ENCODE results near the gene EXOC4. TPM values are rescaled to one million over a fixed set of nuclear protein-coding genes. Genes with fewer than 3 reads are reported as not detected.

EXOC4 gene
- total and polyA plus RNA-seq, 2 of the 8 experiments (the other 6 are each of a cell fraction or from before 2014, with no cell fraction given), result 27.0 to 67.3 TPM

GRCh38 chr7:133300811-133301210, 47.9 kb downstream of the EXOC4 start:
- Histone ChIP-seq H3K9me3 (ENCODE audit: insufficient read depth in 2 of 2, low read depth in 1 of 2, low read length in 1 of 2) (no peaks in the 10 kb centered on the region), H3K79me2 (ENCODE audit: control insufficient read depth in 1 of 2, insufficient read depth in 2 of 2, low read length in 2 of 2) (peaks cover 0 to 22% of the 10 kb centered on the region in 2 experiments; a peak in 2 of 4 replicates), H3K23me2 (ENCODE audit: low read depth, low read length) (no peaks in the 10 kb centered on the region), H3K36me3 (ENCODE audit: control insufficient read depth in 2 of 4, insufficient read depth in 4 of 4, low read length in 3 of 4) (peaks cover 0 to 1% (median 0%) of the 10 kb centered on the region in 4 experiments; a peak in 1 of 8 replicates), H3K23ac (ENCODE audit: insufficient read length) (no peak overlapping the region), H3K4ac (replicated peaks; ENCODE audit: insufficient read length, low read depth, low read length) (no peak overlapping the region), H3K18ac (ENCODE audit: extremely low read depth, low read length) (no peak overlapping the region), H2BK12ac (ENCODE audit: low read depth, low read length) (no peak overlapping the region), H3K56ac (replicated peaks; ENCODE audit: insufficient read length, low read depth, low read length) (no peak overlapping the region), H4K20me1 (replicated peaks in 1 of 2; ENCODE audit: control insufficient read depth in 1 of 2, insufficient read depth in 2 of 2, low read length in 2 of 2) (peaks cover 0 to 3% of the 10 kb centered on the region in 2 experiments), H3K4me3 (ENCODE audit: extremely low read depth in 1 of 4, insufficient read depth in 2 of 4, low read depth in 3 of 4, low read length in 4 of 4) (no peak overlapping the region), H2BK120ac (replicated peaks; ENCODE audit: low read depth, low read length) (no peak overlapping the region), H2AFZ (ENCODE audit: low read length) (no peak overlapping the region), H2BK15ac (ENCODE audit: low read length) (no peak overlapping the region), H2BK5ac (ENCODE audit: low read depth, low read length) (no peak overlapping the region), H4K8ac (ENCODE audit: extremely low read depth, insufficient read depth, low read length) (peak overlapping the region; percentile 25; the same call in 1 of the 2 replicates), H4K91ac (replicated peaks; ENCODE audit: insufficient read length, low read length) (no peak overlapping the region), H3K14ac (ENCODE audit: insufficient read length) (no peak overlapping the region), H3K27me3 (replicated peaks in 1 of 4; ENCODE audit: control insufficient read depth in 3 of 4, extremely low read depth in 1 of 4, insufficient read depth in 3 of 4, low read length in 3 of 4) (no peaks in the 10 kb centered on the region), H2AK5ac (ENCODE audit: low read depth, low read length) (no peak overlapping the region), H3K4me2 (ENCODE audit: insufficient read depth in 1 of 2, low read depth in 2 of 2, low read length in 2 of 2) (no peak overlapping the region), H4K5ac (ENCODE audit: insufficient read length, low read depth, low read length) (no peak overlapping the region), H2BK20ac (ENCODE audit: low read length) (no peak overlapping the region), H3K27ac (ENCODE audit: low read depth, low read length) (no peak overlapping the region), H3K4me1 (replicated peaks in 1 of 4; ENCODE audit: control insufficient read depth in 3 of 4, insufficient read depth in 4 of 4, low read length in 3 of 4) (peaks cover 0 to 4% (median 0%) of the 10 kb centered on the region in 4 experiments; a peak in 1 of 7 replicates), H3K79me1 (ENCODE audit: low read depth, low read length) (peaks cover 6% of the 10 kb centered on the region; the same call in 1 of the 2 replicates), H3K9ac (replicated peaks in 1 of 4; ENCODE audit: extremely low read depth in 1 of 4, low read depth in 3 of 4, low read length in 3 of 4) (no peak overlapping the region)
- TF ChIP-seq RAD21 (IDR thresholded peaks at IDR 0.05 in 1 of 2, conservative IDR thresholded peaks at IDR 0.05 in 1 of 2; ENCODE audit: low read depth in 2 of 2, low read length in 2 of 2) (peak; percentile 17 to 33; a peak in 2 of 4 replicates), SRF (IDR thresholded peaks at IDR 0.05; ENCODE audit: low read depth, low read length) (no peak), CTCF (IDR thresholded peaks at IDR 0.05; ENCODE audit: control extremely low read depth in 1 of 3, insufficient read depth in 1 of 3, low read depth in 1 of 3, low read length in 3 of 3) (peak in 1 of 3 experiments; percentile 7; a peak in 1 of 4 replicates), FOSL1 (IDR thresholded peaks at IDR 0.05; ENCODE audit: insufficient read depth, low read depth, low read length) (no peak), TEAD4 (IDR thresholded peaks at IDR 0.05; ENCODE audit: low read depth, low read length) (no peak)
- CTCF ChIA-PET (ENCODE audit: partially characterized antibody), result interaction anchor here (0.8 kb wide), 1 partner anchor 10 kb away, joined by 3 read pairs; no protein-coding TSS in a partner anchor
- no peak for DNase-seq (ENCODE audit: low read depth in 1 of 2, low spot score in 2 of 2)
- POLR2A ChIA-PET (ENCODE audit: partially characterized antibody), result no interaction called here
- FAIRE-seq, result no peak
- WGBS, 2 experiments (ENCODE audit: extremely low coverage in 1 of 2, insufficient coverage in 1 of 2, insufficient read length in 1 of 2, insufficient replicate concordance in 2 of 2, low coverage in 1 of 2, low lambda C conversion rate in 2 of 2, missing lambda C conversion rate in 1 of 2), result 92% methylated on average over 5 of the region's 5 CpGs; no CpG with 5 or more reads in 1 of the 2 experiments
